Activated CD8-positive, alpha-beta memory T cell treated with anti-CD3 and anti-CD28 coated beads for 4 hours (primary cell): ENCODE measurements around the gene ICE2.
A peak's percentile ranks its signal among the peaks of the same experiment; 100 is the strongest.
"Not testable (repeated sequence)": the region's sequence is repeated elsewhere in the genome, so short reads cannot be mapped to it uniquely, and the experiment has no call there.

ENCODE experiments used
- DNase-seq, 2 donors: peaks; one replicate each; pipeline ENCODE4 v3.0.0-alpha.2; 2020; ENCODE audit warnings: low read depth in 2 of 2

The ICE2 gene

DNA sequence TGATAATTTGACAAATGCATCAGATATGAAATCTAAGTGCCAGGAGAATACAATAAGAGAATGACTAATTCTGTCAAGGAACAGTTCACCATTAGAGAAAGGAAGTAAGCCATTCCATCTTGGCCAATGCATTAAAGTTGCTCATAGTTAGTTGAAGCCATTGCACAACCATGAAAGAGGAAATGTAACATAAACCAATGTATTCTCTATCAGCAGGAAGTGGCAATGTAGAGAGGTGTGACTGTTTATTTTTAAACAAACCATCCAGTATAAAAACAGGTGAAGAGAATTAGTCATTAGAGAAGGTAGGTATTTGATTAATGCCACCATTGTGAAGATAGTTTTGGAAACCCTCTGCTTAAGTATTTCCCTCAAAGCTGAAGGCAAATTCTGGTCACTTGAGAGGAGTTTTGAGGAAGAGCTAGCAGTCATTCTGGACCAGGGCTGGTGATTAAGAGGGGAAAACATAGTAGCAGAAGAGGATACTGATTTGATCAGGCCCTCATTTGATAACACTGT is 70.4 kb downstream of the ICE2 start:
- no peak for DNase-seq

DNA sequence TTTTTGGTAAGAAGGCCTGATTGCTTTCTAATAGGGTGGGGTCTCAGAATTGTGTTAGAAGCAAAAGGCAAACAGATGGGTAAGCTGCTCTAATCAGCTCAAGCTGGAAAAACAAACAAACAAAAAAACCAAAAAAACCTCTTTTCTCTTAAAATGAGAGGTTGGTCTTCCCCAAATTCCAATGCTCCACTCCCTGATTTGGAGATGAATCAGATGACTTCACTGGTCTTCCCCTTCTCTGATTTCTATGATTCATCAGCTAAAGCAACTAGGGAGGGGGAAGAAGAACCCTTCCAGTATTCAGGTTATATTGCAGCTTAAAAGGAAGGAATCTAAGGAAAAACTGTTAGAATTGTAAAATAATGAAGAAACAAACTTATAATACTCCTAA is 71.5 kb downstream of the ICE2 start:
- no peak for DNase-seq

GRCh38 chr15:60406513-60407414 is 72.2 kb downstream of the ICE2 start:
- no peak for DNase-seq

DNA sequence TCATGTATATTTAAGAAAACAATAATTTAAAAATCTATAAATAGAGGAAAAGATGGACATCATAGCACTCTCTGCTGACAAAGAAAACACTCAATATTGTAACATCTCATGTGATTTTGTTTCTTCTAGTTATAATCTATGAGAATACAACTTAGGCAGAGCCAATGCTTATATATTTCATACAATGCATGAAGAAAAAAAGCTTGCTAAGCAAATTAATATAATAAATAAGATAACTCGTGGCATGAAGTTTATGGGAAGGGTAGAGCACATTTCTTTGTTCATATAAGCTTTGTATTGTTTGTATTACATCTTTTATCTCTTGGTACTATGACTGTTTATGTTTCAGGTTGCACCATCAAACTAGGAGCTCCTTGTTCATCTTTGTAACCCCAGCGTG is 73.5 kb downstream of the ICE2 start:
- DNase-seq, result no peak

- not testable (repeated sequence) for DNase-seq
Measured at GRCh38 chr15:60404351-60404750, 74.6 kb downstream of the ICE2 start.

DNA sequence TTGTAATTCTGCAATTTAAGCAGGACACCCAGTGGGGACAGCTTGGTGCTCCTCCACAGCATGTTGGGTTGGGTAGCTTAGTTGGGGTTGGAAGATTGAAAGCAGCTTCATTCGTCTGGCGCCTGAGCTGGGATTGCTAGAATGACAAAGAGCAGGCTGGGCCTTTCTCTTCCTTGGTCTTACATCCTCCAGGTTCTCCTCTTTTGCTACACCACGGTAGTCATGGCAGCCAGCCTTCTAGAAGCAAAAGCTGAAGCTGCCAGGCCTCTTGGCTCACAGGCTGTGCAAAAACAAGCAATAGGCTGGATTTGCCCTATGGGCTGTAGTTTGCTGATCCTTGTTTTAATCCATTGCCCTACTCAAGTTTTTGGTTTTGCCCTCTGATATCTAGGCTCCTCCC is 78.0 kb downstream of the ICE2 start:
- DNase-seq, result no peak

DNA sequence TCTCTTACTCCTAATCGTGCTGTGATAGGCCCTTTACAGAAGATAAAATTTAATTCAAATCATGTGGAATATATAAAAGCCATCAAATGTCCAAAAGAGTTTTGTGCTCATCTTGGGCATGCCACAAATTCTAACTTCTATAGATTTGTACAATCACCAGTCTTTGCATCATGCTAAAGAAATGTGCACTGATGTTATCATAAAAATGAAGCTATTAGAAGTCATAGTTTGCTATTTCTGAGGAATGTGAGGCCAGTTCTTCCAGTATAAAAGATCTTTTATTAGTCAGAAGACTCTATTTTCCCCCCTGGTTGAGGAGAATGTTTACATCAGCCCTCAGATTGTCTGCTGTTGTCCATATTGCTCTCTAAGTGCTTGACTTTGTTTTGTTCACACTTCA is 79.0 kb downstream of the ICE2 start:
- DNase-seq, result no peak

GRCh38 chr15:60399246-60399915 is 79.6 kb downstream of the ICE2 start:
- DNase-seq, result no peak

- peak; percentile 57 to 78 for DNase-seq
Measured at GRCh38 chr15:60397772-60398445, 81.0 kb downstream of the ICE2 start, which contains the start of gene ANXA2. TSS of gene ANXA2 (minus strand) at chr15:60397986. CDS start at chr15:60386075, 11,911 bp downstream.

- DNase-seq, result peak in 1 of 2 donors; percentile 13
Measured at GRCh38 chr15:60396958-60397771, 81.8 kb downstream of the ICE2 start.

GRCh38 chr15:60396560-60396957 is 82.4 kb downstream of the ICE2 start:
- no peak for DNase-seq

DNA sequence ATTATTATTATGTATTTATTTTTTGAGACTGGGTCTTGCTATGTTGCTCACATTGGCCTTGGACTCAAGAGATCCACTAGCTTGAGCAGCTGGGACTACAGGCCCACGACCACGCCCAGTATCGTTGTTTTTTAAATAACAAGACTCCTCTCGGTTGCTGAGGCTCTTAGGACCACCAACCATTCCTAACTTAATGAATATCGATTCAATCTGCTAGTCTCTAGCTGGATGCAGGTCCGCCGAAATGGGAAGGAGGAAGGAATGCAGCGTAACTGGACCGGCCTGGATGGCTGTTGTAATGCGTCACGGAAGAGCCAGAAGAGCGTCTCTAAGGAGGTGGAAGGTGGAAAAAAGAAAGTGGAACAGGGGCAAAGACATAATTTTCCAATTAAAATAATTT is 82.8 kb downstream of the ICE2 start:
- no peak for DNase-seq

DNA sequence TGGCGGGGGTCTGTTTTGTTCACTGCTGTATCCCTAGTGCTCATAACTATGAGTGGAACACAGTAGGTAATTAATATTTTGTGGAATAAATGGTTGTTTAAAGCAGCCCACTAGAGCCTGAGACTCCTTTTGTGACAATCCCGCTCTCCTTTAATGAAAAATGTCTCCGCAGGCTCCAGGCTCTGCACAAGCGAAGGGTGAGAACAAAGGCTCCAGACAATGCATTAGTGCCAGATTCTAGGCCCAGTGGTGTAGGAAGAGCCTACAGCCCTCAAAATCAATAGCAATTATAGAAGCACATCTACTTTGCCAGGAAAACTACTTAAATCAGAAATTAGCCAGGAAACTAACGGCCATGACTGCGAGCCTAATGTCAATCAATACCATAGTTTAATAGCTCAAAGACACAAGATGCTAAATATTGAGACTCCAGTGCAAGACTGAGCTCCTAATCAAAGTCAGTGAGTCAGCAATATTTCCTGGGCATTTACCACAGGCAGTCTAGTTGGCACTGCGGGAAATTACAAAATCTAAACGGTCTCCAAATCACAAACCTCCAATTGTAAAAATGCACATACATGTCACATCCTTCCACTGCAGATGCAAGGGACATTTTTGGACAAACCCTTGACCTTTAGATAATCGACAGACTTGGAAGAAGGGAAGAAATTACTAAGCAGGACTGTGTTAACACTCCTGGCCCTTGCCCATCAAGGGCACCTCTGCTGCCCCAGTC is 83.5 kb downstream of the ICE2 start:
- no peak for DNase-seq

DNA sequence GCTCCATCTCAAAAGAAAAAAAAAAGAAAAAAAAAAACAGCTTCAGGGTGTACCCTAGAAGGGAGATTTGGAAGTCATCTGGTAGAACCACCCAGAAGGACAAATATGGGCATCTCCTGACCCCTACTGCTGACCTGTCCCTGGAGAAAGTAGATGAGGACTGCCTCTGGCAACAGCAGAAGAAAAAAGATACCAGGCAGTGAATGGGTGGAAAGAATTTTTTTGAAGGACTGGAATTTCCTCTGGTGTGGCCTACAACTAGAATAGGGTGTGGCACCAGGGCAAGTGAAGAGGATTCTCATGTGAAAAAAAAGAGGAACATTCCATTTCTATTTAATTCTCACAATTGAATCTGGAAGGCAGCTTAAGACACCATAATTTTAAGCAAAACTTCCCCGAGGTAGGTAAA is 84.2 kb downstream of the ICE2 start:
- no peak for DNase-seq

- no peak for DNase-seq
Measured at GRCh38 chr15:60392986-60393790, 85.8 kb downstream of the ICE2 start.

- no peak for DNase-seq
Measured at GRCh38 chr15:60392601-60392985, 86.3 kb downstream of the ICE2 start.

DNA sequence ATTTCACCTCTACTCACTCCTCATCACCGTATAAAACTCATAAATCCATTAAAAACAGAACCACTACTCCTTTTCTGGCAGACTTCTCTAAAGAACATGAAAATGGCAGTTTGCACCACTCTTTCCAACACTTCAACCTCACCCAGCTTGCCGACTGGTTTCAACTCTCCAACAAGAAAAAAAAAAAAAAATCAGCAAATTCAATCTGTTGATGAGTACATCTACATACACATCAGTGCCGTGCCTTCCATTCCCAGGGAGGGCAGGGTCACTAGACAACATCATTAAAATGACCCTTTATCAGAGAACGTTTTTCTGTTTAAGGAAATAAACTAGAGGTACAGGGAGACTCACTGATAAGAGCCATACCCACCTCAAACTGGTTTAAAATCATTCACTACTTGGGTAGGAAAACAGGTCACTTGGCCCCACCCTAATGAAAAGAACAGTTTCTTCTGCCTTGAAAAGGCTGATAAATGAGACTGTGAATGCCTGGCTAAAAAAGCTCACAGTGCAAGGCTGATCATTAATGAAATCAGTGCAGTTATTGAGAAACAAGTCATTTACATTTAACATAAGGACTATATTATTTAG is 87.1 kb downstream of the ICE2 start:
- DNase-seq, result no peak

DNA sequence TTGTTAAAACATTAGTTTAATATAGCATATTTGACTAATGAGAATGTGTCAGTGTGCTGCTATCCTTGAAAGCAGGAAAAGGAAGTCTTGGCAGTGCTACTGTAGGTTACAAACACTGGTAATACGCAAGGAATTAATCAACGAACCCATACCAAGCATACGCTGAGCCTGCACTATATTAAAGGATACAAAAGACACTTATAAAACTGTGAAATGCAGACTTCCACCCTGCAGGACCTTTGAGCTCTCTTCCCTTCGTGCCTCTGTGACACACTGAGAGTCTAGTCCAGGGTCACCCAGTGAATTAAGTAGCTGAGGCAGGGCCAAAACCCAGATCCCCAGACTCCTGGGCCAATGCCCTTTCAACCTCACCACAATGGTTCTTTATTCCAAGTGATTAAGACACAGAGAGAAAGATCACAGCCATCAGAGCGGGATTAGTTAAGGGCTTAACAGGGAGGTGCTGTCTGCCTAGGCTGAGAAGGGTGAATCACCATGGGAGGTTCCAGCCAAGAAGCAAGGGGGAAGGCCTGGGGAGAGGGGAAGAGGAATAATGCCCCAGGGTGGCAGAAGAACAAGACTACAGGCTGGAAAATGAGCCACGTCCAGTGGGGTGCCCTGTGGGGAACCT is 88.0 kb downstream of the ICE2 start:
- DNase-seq, result no peak

- DNase-seq, result no peak
Measured at GRCh38 chr15:60390231-60390630, 88.7 kb downstream of the ICE2 start.
